GM12873 (cell line): Measurements from ENCODE around the gene CNTNAP4.

Source experiments
- TF ChIP-seq, protein P1 (sequence below): IDR thresholded peaks from 2 replicates; pipeline ENCODE4 v1.5.1; 2012; ENCODE audit warnings: low read depth, mild to moderate bottlenecking, moderate library complexity, low read length, control low read depth; ENCODE audit not compliant: insufficient read depth; ENCODE audit errors: missing control alignments

The CNTNAP4 gene

DNA sequence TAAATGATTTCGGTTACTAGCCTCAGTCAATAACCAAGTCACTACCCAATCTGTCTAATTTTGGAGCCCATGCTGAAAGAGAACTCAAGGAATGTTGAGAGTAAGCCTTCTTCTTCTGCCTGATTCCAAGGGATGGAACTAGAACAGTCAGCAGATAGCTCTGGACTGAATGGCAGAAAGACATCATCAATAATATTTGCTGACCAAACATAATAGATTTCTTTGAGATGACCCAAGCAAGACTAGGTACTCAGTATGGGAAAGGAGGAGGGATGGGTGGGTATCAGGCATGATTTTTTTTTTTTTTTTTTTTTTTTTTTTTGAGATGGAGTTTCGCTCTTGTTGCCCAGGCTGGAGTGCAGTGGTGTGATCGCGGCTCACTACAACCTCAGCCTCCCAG lies 330.1 kb downstream of the CNTNAP4 start:
- TF ChIP-seq, protein P1, sequence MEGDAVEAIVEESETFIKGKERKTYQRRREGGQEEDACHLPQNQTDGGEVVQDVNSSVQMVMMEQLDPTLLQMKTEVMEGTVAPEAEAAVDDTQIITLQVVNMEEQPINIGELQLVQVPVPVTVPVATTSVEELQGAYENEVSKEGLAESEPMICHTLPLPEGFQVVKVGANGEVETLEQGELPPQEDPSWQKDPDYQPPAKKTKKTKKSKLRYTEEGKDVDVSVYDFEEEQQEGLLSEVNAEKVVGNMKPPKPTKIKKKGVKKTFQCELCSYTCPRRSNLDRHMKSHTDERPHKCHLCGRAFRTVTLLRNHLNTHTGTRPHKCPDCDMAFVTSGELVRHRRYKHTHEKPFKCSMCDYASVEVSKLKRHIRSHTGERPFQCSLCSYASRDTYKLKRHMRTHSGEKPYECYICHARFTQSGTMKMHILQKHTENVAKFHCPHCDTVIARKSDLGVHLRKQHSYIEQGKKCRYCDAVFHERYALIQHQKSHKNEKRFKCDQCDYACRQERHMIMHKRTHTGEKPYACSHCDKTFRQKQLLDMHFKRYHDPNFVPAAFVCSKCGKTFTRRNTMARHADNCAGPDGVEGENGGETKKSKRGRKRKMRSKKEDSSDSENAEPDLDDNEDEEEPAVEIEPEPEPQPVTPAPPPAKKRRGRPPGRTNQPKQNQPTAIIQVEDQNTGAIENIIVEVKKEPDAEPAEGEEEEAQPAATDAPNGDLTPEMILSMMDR, result no peak
